ENCODE measurements around the gene ADAMTS2.

DNA sequence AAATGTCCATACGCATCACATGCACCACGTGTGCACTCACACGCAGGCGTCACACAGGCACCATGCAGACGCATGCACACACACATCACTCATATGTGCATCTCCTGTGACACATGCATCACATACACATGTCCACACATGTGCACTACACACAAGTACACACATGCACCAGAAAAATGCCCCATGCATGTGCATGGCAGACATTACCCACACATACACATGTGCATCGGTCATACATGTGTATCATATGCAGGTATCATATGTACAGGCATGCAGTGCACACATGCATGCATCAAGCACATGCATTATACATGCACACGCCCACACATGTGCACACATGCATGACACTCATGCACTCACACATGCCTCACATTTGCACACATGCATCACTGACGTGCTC lies 26.1 kb downstream of the ADAMTS2 start:
- TF ChIP-seq POLR2AphosphoS5 (IDR thresholded peaks at IDR 0.05): no peak
- no peak for TF ChIP-seq CTCF (IDR thresholded peaks at IDR 0.05)
- TF ChIP-seq POLR2A (IDR thresholded peaks at IDR 0.05): no peak
